GM21528 (cell line): ENCODE measurements around the gene MOB3A.
"Not testable (repeated sequence)": the region's sequence is repeated elsewhere in the genome, so short reads cannot be mapped to it uniquely, and the experiment has no call there.

Experiments
- ATAC-seq: cut with Tn5 transposase; IDR thresholded peaks from one replicate; pipeline ENCODE4 v1.9.1; 2021; ENCODE audit warnings: mild to moderate bottlenecking, moderate library complexity; ENCODE audit not compliant: unreplicated experiment, low FRiP score

The MOB3A gene

DNA sequence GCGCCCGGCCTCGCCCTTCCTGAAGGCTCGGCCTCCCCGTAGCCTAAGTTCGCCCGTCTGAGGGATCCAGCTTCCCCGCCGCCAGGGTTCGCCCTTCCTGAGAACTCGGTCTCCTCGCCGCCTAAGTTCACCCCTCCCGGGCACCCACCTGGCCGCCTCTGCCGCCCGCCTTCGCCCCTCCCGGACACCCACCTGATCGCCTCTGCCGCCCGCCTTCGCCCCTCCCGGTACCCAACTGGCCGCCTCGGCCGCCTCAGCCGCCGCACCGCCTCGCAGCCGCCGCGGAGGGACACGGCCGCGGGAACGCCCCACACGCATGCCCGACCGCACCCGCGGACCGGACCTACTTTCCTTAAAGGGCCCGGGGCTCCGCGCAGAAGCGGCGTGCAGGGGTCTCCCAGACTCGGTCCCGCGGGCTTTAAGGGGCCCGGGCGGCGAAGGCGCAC is at the start of gene MOB3A:
Gene MOB3A (minus strand): TSS at position 293 of the 446 bp plus-strand sequence. CDS start 17,766 bp downstream, outside the sequence.
- ATAC-seq = peak; percentile 32

DNA sequence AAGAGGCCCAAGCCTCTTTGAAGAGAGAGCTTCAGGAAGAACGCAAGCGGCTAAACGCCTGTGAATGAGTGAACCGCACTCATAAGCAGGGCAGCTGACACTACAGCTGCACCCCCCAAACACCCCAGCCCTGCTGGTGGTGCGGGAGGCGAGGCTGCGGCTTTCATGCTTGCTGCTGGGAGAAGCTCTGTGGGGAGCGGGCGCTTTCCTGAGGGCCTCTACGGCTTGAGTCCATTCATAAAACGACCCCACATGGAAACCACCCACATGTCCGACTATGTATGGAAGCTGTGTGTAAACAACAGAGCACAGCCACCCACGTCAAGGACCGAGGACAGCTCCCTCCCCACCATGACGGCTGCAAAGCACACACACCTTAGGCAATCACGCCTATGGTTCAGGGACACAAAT is 49.7 kb upstream of the MOB3A start:
- ATAC-seq = no peak

- no peak for ATAC-seq
These were observed 48.1 kb upstream of the MOB3A start for GRCh38 chr19:2144190-2144589.

- ATAC-seq = no peak
These were observed 46.2 kb upstream of the MOB3A start for GRCh38 chr19:2142173-2142829.

DNA sequence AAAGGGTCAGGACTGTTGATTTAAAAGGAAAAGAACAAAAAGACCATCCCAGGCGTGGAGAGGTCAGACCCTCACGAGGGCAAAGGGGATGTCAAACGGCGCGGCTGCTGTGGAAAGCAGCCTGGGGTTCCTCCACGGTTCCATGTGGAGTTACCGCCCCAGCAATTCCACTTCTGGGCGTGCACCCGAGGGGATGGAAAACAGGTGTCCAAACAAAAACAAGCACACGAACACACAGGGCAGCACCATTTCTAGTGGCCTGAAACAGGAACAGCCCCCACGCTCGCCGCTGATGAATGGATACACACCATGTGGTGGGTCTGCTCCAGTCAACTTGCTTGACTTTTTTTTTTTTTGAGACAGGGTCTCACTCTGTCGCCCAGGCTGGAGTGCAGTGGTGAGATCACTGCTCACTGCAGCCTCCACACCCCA is 44.0 kb upstream of the MOB3A start:
- ATAC-seq = no peak

- no peak for ATAC-seq
These were observed 43.4 kb upstream of the MOB3A start for GRCh38 chr19:2139385-2140137.

DNA sequence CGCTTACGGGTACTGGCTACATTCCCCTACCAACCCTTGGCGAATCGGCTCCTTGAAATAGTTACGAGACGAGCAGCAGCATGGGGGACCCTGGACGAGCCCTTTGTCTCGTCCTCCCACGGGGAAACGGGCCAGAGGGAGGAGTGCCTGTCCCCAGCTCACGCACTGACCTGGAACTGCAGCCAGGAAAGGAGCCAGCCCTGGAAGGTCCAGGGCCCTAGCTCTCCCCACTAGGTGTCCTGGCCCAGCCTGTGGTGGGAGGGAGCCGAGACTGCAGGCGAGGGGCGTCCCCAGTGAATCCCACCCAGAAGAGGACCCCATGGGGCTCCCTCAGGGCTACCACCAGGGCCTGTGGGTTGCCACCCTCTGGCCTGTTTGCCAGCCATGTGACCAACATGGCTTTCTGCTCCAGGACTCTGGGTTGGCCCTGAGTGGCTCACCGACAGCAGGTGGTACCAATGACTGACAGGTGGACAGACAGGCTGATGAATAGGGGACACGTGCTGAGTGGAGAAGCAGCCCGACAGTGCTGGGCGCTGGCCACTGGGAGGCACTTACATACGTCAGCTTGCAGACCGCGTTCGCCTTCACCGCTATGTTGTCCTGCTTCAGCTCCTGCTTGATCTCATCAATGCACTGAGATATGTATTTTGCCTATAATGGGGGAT is 42.1 kb upstream of the MOB3A start:
- ATAC-seq = no peak

- ATAC-seq = no peak
These were observed 40.7 kb upstream of the MOB3A start for GRCh38 chr19:2136796-2137195.

GRCh38 chr19:2135474-2136402 is 39.6 kb upstream of the MOB3A start:
- ATAC-seq = no peak

- no peak for ATAC-seq
These were observed 36.8 kb upstream of the MOB3A start for GRCh38 chr19:2132731-2133490.

- no peak for ATAC-seq
These were observed 36.1 kb upstream of the MOB3A start for GRCh38 chr19:2132191-2132590.

GRCh38 chr19:2131012-2131975 is 35.2 kb upstream of the MOB3A start:
- not testable (repeated sequence) for ATAC-seq

DNA sequence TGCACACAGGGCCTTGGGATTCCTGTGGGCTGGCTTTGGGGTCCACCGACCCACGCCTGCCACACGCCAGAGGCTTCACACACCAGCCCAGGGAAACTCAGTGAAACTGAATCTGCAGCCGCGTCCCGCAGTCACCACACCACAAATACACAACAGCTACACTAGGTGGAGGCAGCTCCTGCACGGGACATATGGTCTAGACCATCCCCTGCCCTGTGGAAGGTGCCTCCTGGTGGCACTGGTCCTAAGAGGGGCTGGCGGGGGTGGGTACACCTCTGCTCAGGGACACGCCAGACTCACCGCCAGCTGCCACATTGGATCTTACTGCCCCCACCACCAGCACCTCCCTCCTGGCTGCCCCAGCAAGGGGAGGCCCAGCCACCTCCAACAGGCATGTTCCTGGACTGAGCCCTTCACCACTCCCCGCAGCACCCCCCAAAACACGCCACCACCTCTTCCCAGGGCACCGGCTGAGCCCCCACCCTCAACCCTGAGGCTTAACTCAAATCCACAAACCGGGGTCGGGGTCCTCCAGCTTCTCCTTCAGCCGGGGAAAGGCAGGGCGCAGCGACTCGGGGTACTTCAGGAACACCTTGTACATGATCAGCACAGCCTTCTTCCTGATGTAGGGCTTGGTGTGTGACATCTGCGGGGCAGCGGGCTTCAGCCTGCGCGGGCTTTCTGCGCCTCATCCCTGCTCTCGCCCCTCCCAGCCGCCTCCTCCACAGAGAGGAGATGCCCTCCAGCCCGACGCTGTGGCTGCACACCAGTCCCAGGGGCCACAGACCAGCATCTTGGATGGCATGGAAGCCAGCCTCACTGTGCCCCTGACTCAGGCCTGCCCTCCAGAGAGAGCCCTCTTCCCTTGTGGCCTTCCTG is 34.0 kb upstream of the MOB3A start:
- ATAC-seq = no peak

DNA sequence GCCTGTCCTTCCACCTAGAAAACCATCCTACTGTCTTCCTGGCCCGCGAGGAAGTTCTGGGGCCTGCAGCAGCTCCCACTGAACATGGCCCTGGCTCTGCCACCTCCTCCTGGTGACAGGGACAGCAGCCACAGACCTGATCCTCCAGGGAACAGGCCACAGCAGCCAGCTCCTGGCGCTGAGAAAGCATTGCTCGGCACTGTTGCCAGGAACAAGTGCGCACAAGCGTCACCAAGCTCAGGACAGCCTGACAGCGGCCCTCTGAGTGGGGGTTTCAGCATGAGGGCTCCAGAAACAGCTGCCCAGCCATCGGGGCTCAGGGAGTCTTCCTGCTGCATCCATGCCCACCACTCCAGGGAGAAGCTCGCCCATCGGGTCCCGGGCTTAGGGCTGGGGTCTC is 33.4 kb upstream of the MOB3A start:
- no peak for ATAC-seq

DNA sequence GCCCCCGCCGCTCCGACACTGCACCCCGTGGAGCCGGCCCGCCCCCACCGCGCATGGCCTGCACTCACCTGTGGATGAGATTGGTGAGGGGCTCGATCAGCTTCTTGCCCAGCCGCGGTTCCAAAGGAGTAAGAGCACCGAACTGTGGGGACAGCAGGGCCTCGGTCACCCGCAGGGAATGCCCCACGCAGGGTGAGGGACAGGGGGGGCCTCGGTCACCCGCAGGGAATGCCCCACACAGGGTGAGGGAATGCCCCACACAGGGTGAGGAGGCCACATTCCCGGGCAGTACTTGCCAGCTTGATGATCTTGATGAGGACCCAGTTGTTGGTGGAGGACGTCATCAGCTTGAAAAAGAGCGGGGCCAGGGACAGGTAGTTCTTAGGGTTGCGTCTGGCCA is 32.9 kb upstream of the MOB3A start:
- no peak for ATAC-seq

DNA sequence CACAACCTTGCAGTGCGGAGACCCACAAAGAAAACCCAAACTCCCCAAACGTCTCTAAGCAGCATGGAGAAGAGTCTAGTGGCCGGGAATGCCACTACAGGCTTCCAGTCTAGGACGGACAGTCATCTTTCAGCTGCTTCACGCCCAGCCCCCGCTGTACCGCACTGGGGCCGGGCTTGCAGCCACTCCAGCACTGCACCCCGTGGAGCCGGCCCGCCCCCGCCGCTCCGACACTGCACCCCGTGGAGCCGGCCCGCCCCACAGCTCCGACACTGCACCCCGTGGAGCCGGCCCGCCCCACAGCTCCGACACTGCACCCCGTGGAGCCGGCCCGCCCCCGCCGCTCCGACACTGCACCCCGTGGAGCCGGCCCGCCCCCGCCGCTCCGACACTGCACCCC is 32.1 kb upstream of the MOB3A start:
- ATAC-seq = not testable (repeated sequence)

DNA sequence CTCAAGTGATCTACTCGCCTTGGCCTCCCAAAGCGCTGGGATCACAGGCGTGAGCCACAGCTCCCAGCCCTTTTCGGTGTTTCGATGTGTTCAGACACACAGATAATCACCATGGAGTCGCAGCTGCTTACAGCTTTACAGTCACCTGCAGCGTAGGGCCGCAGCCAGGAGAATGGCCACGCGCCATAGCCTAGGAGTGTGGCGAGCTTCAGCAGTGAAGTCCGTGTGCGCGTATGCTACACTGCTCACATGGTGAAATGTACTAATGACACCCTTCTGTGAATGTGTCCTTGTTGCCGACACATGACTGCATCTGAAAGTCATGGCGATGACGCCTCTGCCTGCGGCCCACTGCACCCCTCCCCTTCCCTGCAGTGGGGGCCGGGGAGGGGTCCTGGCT is 31.6 kb upstream of the MOB3A start:
- no peak for ATAC-seq
